ENCODE results near the gene ZSCAN10.
A peak's percentile ranks its signal among the peaks of the same experiment; 100 is the strongest.

Gene ZSCAN10

GRCh38 chr16:3112058-3112880 is 13.2 kb upstream of the ZSCAN10 start, which contains the start of gene ZNF205:
ZNF205 (plus strand) TSS chr16:3112586; CDS start chr16:3113431, 845 bp downstream.
- DNase-seq (ENCODE audit: low read depth in 3 of 3, low spot score in 1 of 3): no peak

GRCh38 chr16:3106205-3106928 is 7.3 kb upstream of the ZSCAN10 start:
- peak; percentile 73 to 83 (median 77) for DNase-seq (ENCODE audit: low read depth in 3 of 3, low spot score in 1 of 3)

GRCh38 chr16:3101841-3102470 is 2.9 kb upstream of the ZSCAN10 start:
- DNase-seq (ENCODE audit: low read depth in 3 of 3, low spot score in 1 of 3): no peak

GRCh38 chr16:3101018-3101840 is 2.1 kb upstream of the ZSCAN10 start:
- DNase-seq (ENCODE audit: low read depth in 3 of 3, low spot score in 1 of 3): no peak

- DNase-seq (ENCODE audit: low read depth in 3 of 3, low spot score in 1 of 3): peak; percentile 83 to 94 (median 85)
Measured at GRCh38 chr16:3099732-3100499, 822 bp upstream of the ZSCAN10 start.

GRCh38 chr16:3099395-3099731 is 269 bp upstream of the ZSCAN10 start:
- no peak for DNase-seq (ENCODE audit: low read depth in 3 of 3, low spot score in 1 of 3)

- DNase-seq (ENCODE audit: low read depth in 3 of 3, low spot score in 1 of 3): no peak
Measured at GRCh38 chr16:3097266-3097665, 1.8 kb downstream of the ZSCAN10 start.

GRCh38 chr16:3096362-3096761 is 2.7 kb downstream of the ZSCAN10 start:
- DNase-seq (ENCODE audit: low read depth in 3 of 3, low spot score in 1 of 3): no peak

GRCh38 chr16:3095869-3096268 is 3.2 kb downstream of the ZSCAN10 start:
- DNase-seq (ENCODE audit: low read depth in 3 of 3, low spot score in 1 of 3): peak in 2 of 3 donors; percentile 28 to 46

- no peak for DNase-seq (ENCODE audit: low read depth in 3 of 3, low spot score in 1 of 3)
Measured at GRCh38 chr16:3094289-3095027, 4.6 kb downstream of the ZSCAN10 start.

- no peak for DNase-seq (ENCODE audit: low read depth in 3 of 3, low spot score in 1 of 3)
Measured at GRCh38 chr16:3092501-3092941, 6.6 kb downstream of the ZSCAN10 start.

- DNase-seq (ENCODE audit: low read depth in 3 of 3, low spot score in 1 of 3): no peak
Measured at GRCh38 chr16:3091551-3091950, 7.5 kb downstream of the ZSCAN10 start.

GRCh38 chr16:3089717-3090592 is 9.1 kb downstream of the ZSCAN10 start:
- no peak for DNase-seq (ENCODE audit: low read depth in 3 of 3, low spot score in 1 of 3)

GRCh38 chr16:3088925-3089716 is 10.0 kb downstream of the ZSCAN10 start:
- no peak for DNase-seq (ENCODE audit: low read depth in 3 of 3, low spot score in 1 of 3)

- DNase-seq (ENCODE audit: low read depth in 3 of 3, low spot score in 1 of 3): no peak
Measured at GRCh38 chr16:3088450-3088849, 10.6 kb downstream of the ZSCAN10 start.

- no peak for DNase-seq (ENCODE audit: low read depth in 3 of 3, low spot score in 1 of 3)
Measured at GRCh38 chr16:3087243-3088235, 11.6 kb downstream of the ZSCAN10 start.

Measured in stimulated activated CD4-positive, alpha-beta T cell treated with anti-CD3 and anti-CD28 coated beads, TNF-alpha, amount 100 ng/mL, for 1 hour (primary cell).